ENCODE data around the gene ASB11. TPM values are rescaled to one million over a fixed set of nuclear protein-coding genes. Genes with fewer than 3 reads are reported as not detected.

The ASB11 gene, protein sequence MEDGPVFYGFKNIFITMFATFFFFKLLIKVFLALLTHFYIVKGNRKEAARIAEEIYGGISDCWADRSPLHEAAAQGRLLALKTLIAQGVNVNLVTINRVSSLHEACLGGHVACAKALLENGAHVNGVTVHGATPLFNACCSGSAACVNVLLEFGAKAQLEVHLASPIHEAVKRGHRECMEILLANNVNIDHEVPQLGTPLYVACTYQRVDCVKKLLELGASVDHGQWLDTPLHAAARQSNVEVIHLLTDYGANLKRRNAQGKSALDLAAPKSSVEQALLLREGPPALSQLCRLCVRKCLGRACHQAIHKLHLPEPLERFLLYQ
- not detected in 2 replicates for total RNA-seq

DNA sequence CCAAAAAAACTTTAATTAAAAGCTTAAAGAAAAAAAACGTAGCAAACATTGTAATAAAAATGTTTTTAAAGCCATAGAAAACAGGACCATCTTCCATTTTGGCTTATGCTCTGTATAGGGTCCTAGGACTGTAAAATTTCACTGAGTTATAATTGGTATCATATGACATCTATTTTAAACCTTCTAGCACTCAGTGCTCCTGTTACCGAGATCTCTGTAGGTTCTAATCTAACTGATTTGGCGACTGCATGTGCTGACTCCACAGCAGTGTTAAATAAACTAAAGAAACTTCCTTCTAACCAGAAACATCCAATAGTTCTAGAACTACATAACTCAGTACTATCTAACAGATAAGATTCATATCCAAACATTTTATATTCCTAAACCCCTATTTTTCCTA lies at the start of gene ASB11:
Gene ASB11 (minus strand): TSS at position 132 of the 400 bp plus-strand sequence. CDS start 35 bp downstream, at position 97.

DNA sequence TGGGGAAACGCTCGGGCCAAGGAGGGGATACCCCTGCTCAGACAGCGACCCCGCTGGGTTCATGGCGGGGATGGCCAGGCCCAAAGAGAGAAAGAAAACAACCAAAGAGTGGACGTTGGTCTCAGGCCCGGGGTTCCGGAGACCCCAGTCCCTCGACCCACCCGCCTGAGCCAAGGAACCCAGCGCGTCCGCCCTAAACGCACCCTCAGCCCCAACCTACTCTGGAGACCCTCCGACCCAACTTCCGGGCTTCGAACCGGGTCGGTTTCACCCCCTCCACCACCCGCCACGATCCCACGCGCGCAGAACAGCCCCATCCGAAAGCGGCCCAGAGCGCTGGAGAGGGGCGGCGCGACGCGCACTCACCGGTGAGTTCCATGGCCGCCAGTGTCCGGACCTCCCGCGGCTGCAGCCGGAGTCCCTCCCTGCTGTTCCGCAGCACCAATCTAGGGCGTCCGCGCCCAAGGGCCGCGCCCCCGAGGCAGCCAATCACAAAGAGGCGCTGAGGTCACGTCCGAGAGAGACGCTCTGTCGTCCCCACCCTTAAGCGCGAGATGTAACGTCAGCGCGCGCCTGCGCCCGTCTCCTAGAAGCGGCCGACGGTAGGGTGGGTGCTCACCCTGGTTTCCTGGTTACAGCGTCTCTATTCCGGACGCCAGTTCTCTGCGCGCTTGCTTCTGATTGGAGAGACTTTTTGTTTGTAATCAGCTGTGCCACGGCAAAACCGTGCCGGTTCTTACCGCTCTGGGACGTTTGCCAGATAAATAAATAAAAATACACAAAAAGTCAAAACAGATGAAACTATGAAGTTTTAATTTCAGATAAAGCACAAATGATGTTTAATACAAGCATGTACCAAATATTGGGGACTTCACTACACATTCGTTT lies 19.9 kb upstream of the ASB11 start, which contains the start of gene PIGA:
Gene PIGA (minus strand): TSS at position 389 of the 888 bp plus-strand sequence. CDS start 3,593 bp downstream, outside the sequence.

DNA sequence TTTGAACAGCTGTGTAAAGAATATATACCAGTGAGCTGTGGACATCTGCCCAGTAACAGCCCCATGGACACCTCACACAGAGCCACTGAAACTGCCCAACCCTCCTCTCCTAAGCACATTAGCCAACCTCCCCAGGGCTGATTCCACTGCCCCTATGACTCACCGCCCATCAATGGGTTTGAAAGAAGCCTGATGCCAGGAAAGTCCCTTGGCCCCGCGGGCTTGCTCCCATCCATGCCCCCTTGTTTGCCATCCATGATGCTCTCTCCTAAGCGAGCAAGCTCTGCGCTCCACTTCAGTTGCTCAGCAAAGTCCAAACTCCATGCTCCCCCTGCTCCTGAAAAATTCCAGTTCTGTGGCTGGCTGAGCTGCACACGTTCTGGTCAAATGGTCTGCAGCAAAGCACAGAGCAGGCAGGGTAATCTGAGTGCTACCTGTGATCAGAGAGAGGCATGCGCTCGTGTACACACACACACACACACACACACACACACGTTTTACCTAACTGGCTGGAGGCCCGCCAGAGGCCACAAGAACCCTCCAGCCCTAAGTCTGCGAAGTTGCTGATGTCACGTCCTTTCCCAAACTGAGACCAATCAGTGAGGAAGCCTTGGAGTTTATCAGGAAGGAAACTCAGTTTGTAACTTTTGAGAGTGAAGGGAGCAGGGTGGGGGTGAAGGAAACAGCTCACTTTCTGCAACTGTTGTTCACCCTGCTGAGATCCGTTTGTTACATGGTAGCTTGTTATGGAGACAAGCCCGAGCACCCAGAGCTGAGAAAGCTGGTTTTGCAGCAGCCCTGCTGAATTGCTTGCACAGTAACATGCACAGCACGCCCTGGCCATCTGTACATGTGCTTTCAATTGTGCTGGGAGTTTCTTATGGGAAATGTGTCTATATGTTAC lies 45.6 kb downstream of the ASB11 start, which contains the start of gene ASB9:
Gene ASB9 (minus strand): TSS at position 466 of the 904 bp plus-strand sequence. CDS start 209 bp downstream, at position 257.

Other genes with a start within 250 kb of the ASB11 start
- gene ASB9, start 45.6 kb downstream of the ASB11 start, total RNA-seq, result 1.2 TPM in 2 replicates
- 9.5 and 10.5 TPM in 2 replicates for gene PIGA, start 19.9 kb upstream of the ASB11 start, total RNA-seq
- gene VEGFD, start 68.8 kb upstream of the ASB11 start, total RNA-seq, result 0.09 and 0.30 TPM in 2 replicates
- 9.5 and 13.7 TPM in 2 replicates for gene PIR, start 177.7 kb upstream of the ASB11 start, total RNA-seq
- 0.23 and 0.30 TPM in 2 replicates for gene BMX, start 185.2 kb upstream of the ASB11 start, total RNA-seq